RWPE1 (cell line): ENCODE results near the gene KRT40.

ENCODE experiments used
- CTCF ChIA-PET: fragments of 350-600 bp; sonication (Branson Sonifier 250); formaldehyde crosslinking; extraction: SDS; loops from one replicate; lab custom pipeline; 2021; lab: Yijun Ruan, JAX
- POLR2A ChIA-PET: fragments of 400-600 bp; formaldehyde crosslinking; extraction: SDS; loops from one replicate; lab custom pipeline; 2020; ENCODE audit warnings: antibody characterized with exemption; ENCODE audit not compliant: low non-redundant PET; lab: Yijun Ruan, JAX
- DNase-seq: peaks from one replicate; pipeline ENCODE4 v3.0.0; 2012; ENCODE audit warnings: low spot score
- H3K27ac ChIP-seq: fragments of 450-650 bp; 2 replicates; pipeline ENCODE4 v1.5.1; 2017
- CTCF ChIP-seq: fragments of 450-650 bp; conservative IDR thresholded peaks from 2 replicates; pipeline ENCODE4 v1.5.1; 2017; ENCODE audit warnings: low read depth, mild to moderate bottlenecking

Gene KRT40

GRCh38 chr17:41018541-41018940, 34.4 kb upstream of the KRT40 start:
- POLR2A ChIA-PET = no interaction called here
- CTCF ChIA-PET = interaction anchor here (0.7 kb wide), 1 partner anchor 387 kb away, joined by 3 read pairs; no protein-coding TSS in a partner anchor
- no peak for DNase-seq
- no peak for TF ChIP-seq CTCF
- H3K27ac ChIP-seq = no peak overlapping the region

- ChIA-PET POLR2A (no interaction called here), CTCF (no interaction called here)
- no peak for TF ChIP-seq CTCF
- no peak for DNase-seq
- no peak overlapping the region for H3K27ac ChIP-seq
These were observed 32.6 kb upstream of the KRT40 start for GRCh38 chr17:41016578-41017215.

GRCh38 chr17:41015454-41015853, 31.3 kb upstream of the KRT40 start:
- no peak overlapping the region for H3K27ac ChIP-seq
- ChIA-PET POLR2A (no interaction called here), CTCF (no interaction called here)
- DNase-seq = no peak
- TF ChIP-seq CTCF = no peak

GRCh38 chr17:41013606-41014005, 29.5 kb upstream of the KRT40 start:
- POLR2A ChIA-PET = no interaction called here
- CTCF ChIA-PET = no interaction called here
- DNase-seq = no peak
- H3K27ac ChIP-seq = no peak overlapping the region
- no peak for TF ChIP-seq CTCF

GRCh38 chr17:41013181-41013580, 29.1 kb upstream of the KRT40 start:
- H3K27ac ChIP-seq = no peak overlapping the region
- no peak for TF ChIP-seq CTCF
- DNase-seq = no peak
- CTCF ChIA-PET = no interaction called here
- POLR2A ChIA-PET = no interaction called here

GRCh38 chr17:41012326-41013120, 28.4 kb upstream of the KRT40 start:
- DNase-seq = no peak
- ChIA-PET CTCF (no interaction called here), POLR2A (no interaction called here)
- no peak for TF ChIP-seq CTCF
- no peak overlapping the region for H3K27ac ChIP-seq
